Thoracic aorta (tissue), 2 donors: ENCODE data around the gene SLC25A6. TPM values are rescaled to one million over a fixed set of nuclear protein-coding genes. Genes with fewer than 3 reads are reported as not detected.

ENCODE experiments used
- ATAC-seq: fragments of 150-250 bp; one replicate; pipeline ENCODE4 v1.8.0; 2017; ENCODE audit warnings: low read depth; ENCODE audit not compliant: insufficient number of reproducible peaks, low FRiP score
- DNase-seq: peaks from one replicate; pipeline ENCODE4 v3.0.0-alpha.2; 2020; ENCODE audit warnings: low spot score
- H3K27ac ChIP-seq, 2 donors: fragments of 200-600 bp; sonication (generic); 1 replicate in 1 of 2; 2 replicates in 1 of 2; pipeline ENCODE4 v1.5.1; 2016; ENCODE audit warnings: mild to moderate bottlenecking in 2 of 2, moderate library complexity in 2 of 2
- H3K27me3 ChIP-seq: fragments of 200-600 bp; sonication (generic); replicated peaks from 2 replicates; pipeline ENCODE4 v1.6.0; 2016; ENCODE audit warnings: mild to moderate bottlenecking; ENCODE audit not compliant: insufficient read depth
- H3K36me3 ChIP-seq: fragments of 200-600 bp; sonication (generic); one replicate; pipeline ENCODE4 v1.5.1; 2016
- H3K4me1 ChIP-seq, 2 donors: fragments of 200-600 bp; sonication (generic); 1 replicate in 1 of 2; 2 replicates in 1 of 2; pipeline versions ENCODE4 v1.5.1 to v1.6.0; 2016; ENCODE audit warnings: low read depth in 2 of 2, mild to moderate bottlenecking in 1 of 2; ENCODE audit not compliant: control insufficient read depth in 1 of 2
- H3K4me3 ChIP-seq: fragments of 200-600 bp; sonication (generic); 2 replicates; pipeline ENCODE4 v1.5.1; 2016; ENCODE audit warnings: mild to moderate bottlenecking
- H3K9me3 ChIP-seq: fragments of 200-600 bp; sonication (generic); 2 replicates; pipeline ENCODE4 v1.5.1; 2016
- total RNA-seq, 2 donors: library from RNA; depleted of rRNA; stranded (reverse); fragments of >200 nt; gene quantifications; one replicate each; pipeline versions ENCODE4 v1.1.0 to v1.2.3, GENCODE V29; 2016
- TF ChIP-seq, protein P1 (sequence below): fragments of 200-600 bp; sonication (generic); IDR thresholded peaks from one replicate; pipeline ENCODE4 v1.5.1; 2019; ENCODE audit warnings: antibody characterized with exemption

The SLC25A6 gene
- total RNA-seq, 2 donors from 2014 or later, result 172 to 211 TPM

GRCh38 chrX:1423215-1423614, 31.3 kb upstream of the SLC25A6 start:
- Histone ChIP-seq H3K9me3 (peaks cover 11% of the 10 kb centered on the region), H3K27ac (no peak overlapping the region), H3K27me3 (no peaks in the 10 kb centered on the region), H3K4me1 (no peaks in the 10 kb centered on the region), H3K36me3 (peaks cover 57% of the 10 kb centered on the region), H3K4me3 (no peak overlapping the region)
- TF ChIP-seq, protein P1, sequence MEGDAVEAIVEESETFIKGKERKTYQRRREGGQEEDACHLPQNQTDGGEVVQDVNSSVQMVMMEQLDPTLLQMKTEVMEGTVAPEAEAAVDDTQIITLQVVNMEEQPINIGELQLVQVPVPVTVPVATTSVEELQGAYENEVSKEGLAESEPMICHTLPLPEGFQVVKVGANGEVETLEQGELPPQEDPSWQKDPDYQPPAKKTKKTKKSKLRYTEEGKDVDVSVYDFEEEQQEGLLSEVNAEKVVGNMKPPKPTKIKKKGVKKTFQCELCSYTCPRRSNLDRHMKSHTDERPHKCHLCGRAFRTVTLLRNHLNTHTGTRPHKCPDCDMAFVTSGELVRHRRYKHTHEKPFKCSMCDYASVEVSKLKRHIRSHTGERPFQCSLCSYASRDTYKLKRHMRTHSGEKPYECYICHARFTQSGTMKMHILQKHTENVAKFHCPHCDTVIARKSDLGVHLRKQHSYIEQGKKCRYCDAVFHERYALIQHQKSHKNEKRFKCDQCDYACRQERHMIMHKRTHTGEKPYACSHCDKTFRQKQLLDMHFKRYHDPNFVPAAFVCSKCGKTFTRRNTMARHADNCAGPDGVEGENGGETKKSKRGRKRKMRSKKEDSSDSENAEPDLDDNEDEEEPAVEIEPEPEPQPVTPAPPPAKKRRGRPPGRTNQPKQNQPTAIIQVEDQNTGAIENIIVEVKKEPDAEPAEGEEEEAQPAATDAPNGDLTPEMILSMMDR, result no peak
- ATAC-seq (no peak), DNase-seq (no peak)

DNA sequence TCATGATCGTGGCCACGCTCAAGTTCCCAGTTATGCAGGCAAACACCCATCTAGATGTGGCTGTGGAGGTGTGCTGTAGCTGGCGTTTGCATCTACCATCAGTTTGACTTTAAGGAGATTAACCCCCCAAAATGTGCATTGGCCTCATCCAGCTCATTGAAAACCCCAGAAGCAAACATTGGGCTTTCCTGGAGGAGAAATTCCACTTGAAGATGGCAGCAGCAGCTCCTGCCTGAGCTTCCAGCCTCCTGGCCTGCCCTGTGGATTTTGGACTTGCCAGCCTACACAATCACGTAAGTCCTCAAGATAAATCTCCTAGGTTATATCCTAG, 30.2 kb upstream of the SLC25A6 start:
- no peaks in the 10 kb centered on the region for H3K27me3 ChIP-seq
- H3K4me1 ChIP-seq, result no peaks in the 10 kb centered on the region
- H3K36me3 ChIP-seq, result peaks cover 56% of the 10 kb centered on the region
- peaks cover 11% of the 10 kb centered on the region for H3K9me3 ChIP-seq
- H3K27ac ChIP-seq, result no peak overlapping the region
- TF ChIP-seq, protein P1, result no peak
- DNase-seq, result no peak
- no peak overlapping the region for H3K4me3 ChIP-seq
- no peak for ATAC-seq

DNA sequence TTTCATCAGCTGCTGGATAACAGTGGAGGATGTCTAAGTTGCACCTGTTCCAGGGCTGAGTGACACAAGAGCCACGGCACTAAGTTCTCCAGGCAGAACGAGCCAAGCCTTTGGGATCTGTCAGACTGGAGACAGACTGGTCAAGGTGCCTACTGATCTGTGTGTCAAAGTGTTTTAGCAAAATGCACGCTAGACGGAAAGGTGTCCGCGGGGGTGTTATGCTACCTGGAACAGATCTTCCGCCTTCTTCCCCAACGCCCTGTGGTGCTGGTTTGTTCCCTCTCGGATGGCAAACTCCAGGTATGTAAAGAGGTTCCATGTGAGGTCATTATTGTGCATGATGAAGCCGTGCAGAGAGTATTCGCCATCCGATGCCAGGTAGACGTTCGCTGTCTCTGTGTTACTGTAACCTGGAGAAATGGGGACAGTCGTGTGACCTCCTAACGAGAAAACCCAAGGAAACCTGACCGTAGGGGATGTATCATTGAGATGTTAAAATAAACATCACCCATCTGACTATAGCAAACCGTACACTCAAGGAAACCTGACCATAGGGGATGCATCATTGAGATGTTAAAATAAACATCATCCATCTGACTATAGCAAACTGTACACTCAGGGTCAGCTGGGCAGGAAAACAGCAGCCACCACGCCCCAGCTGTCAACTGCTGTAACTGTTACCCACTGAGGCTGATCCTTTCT, 29.7 kb upstream of the SLC25A6 start:
- DNase-seq (no peak), ATAC-seq (no peak)
- H3K4me1 ChIP-seq, result no peaks in the 10 kb centered on the region
- peaks cover 55% of the 10 kb centered on the region for H3K36me3 ChIP-seq
- H3K9me3 ChIP-seq, result peaks cover 11% of the 10 kb centered on the region
- no peak overlapping the region for H3K4me3 ChIP-seq
- H3K27me3 ChIP-seq, result no peaks in the 10 kb centered on the region
- TF ChIP-seq, protein P1, result no peak
- no peak overlapping the region for H3K27ac ChIP-seq

DNA sequence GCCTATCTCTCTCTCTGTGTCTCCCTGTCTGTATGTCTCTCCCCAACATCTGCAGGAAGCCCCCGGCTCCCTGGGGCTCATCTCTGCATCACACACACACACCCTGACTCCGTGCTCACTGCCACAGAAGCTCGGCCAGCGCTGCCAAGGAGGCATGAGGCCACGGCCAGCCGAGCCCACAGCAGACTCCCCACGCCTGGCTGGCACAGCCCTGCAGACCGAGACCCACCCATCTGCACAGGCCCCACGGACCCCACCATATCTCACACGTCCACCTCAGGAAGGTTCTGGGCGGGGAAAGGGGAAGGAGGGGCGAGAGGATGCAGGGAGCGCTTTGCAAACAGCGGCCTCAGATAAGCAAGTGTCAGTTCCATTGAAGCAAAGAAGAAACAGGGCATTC, 28.5 kb upstream of the SLC25A6 start:
- DNase-seq, result no peak
- peaks cover 52% of the 10 kb centered on the region for H3K36me3 ChIP-seq

DNA sequence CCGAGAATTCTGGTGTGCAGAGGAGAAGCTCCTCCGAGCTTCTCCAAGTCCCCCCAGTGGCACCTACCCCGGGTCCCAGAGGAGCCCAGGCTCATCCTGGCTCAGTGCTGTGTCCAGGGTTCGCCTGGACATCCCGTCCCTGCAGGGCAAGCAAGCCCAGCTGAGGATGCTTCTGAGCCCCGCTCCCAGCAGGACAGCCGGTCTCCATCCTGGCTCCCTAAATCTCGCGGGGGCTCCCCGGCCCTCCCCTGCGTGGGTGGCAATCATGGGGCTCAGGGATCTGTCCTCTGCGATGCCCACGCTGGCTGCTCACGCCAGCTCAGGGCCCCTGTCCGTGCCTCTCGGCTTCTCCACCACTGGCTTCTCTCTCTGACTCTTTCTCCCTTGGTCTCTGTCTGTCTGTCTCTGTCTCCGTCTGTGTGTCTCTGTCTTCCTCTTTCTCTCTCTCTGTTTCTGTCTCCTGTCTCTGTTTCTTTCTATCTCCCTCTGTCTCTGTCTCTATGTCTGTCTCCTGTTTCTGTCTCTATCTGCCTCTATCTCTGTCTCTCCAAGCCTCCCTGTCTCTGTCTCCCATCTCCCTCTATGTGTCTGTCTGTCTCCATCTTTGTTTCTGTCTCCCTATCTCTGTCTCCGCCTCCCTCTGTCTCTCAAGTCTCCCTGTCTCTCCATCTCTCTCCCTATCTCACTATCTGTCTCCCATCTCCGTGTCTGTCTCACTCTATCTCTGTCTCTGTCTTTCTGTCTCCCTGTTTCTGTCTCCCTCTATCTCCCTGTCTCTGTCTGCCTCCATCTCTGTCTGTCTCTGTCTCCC, 27.8 kb upstream of the SLC25A6 start:
- no peak for DNase-seq
- TF ChIP-seq, protein P1, result no peak
- Histone ChIP-seq H3K9me3 (peaks cover 11% of the 10 kb centered on the region), H3K4me1 (no peaks in the 10 kb centered on the region), H3K27ac (no peak overlapping the region), H3K36me3 (peaks cover 47% of the 10 kb centered on the region), H3K4me3 (no peak overlapping the region), H3K27me3 (no peaks in the 10 kb centered on the region)
- no peak for ATAC-seq

More for the DNA sequence above, 28.5 kb upstream of the SLC25A6 start:
- TF ChIP-seq, protein P1, result no peak
- Histone ChIP-seq H3K4me1 (no peaks in the 10 kb centered on the region), H3K27me3 (no peaks in the 10 kb centered on the region), H3K9me3 (peaks cover 11% of the 10 kb centered on the region), H3K4me3 (no peak overlapping the region), H3K27ac (no peak overlapping the region)
- no peak for ATAC-seq
